BLaER1 treated with 17β-estradiol and CSF1 and Interleukin-3, amounts not matched to agents 10 nM and 100 nM (cell line): ENCODE measurements around the gene YDJC.
"Not testable (repeated sequence)": the region's sequence is repeated elsewhere in the genome, so short reads cannot be mapped to it uniquely, and the experiment has no call there.

ENCODE experiments used
- H3K27ac ChIP-seq, 11 experiments: shearing (Covaris generic); formaldehyde crosslinking; 2 replicates each; pipeline ENCODE4 v1.8.1; 2022
- H3K27me3 ChIP-seq, 11 experiments: shearing (Covaris generic); formaldehyde crosslinking; 2 replicates each; pipeline ENCODE4 v1.8.1; 2022
- H3K36me3 ChIP-seq, 11 experiments: shearing (Covaris generic); formaldehyde crosslinking; 2 replicates each; pipeline ENCODE4 v1.8.1; 2022
- H3K4me1 ChIP-seq, 10 experiments: shearing (Covaris generic); formaldehyde crosslinking; 2 replicates each; pipeline ENCODE4 v1.8.1; 2022
- H3K4me2 ChIP-seq, 11 experiments: shearing (Covaris generic); formaldehyde crosslinking; 2 replicates each; pipeline ENCODE4 v1.8.1; 2022
- H3K4me3 ChIP-seq, 10 experiments: shearing (Covaris generic); formaldehyde crosslinking; 2 replicates each; pipeline ENCODE4 v1.8.1; 2022
- H3K9ac ChIP-seq, 11 experiments: shearing (Covaris generic); formaldehyde crosslinking; 2 replicates each; pipeline ENCODE4 v1.8.1; 2022
- H3K9me3 ChIP-seq, 11 experiments: shearing (Covaris generic); formaldehyde crosslinking; replicated peaks in 1 of 11; 2 replicates each; pipeline ENCODE4 v1.8.1; 2022
- H4K20me1 ChIP-seq, 11 experiments: shearing (Covaris generic); formaldehyde crosslinking; 2 replicates each; pipeline ENCODE4 v1.8.1; 2022
- Cebpa-rat ChIP-seq, 11 experiments: shearing (Covaris generic); IDR thresholded peaks; 2 replicates each; pipeline ENCODE4 v1.8.1; 2022

Gene YDJC

GRCh38 chr22:21622919-21623647 lies 6.7 kb downstream of the YDJC start:
- Histone ChIP-seq H3K4me2 (peak overlapping the region in 4 of 11 experiments; percentile 37 to 82 (median 64); a peak in 5 of 22 replicates), H3K9ac (peak overlapping the region in 5 of 11 experiments; percentile 11 to 32 (median 26); a peak in 2 of 22 replicates), H3K36me3 (peaks cover 44 to 97% (median 82%) of the 10 kb centered on the region in 11 experiments), H3K4me1 (peaks cover 47 to 96% (median 85%) of the 10 kb centered on the region in 10 experiments), H3K27me3 (no peaks in the 10 kb centered on the region), H4K20me1 (peaks cover 96 to 100% (median 100%) of the 10 kb centered on the region in 11 experiments), H3K9me3 (no peaks in the 10 kb centered on the region), H3K27ac (peak overlapping the region in 5 of 11 experiments; percentile 8 to 47 (median 29); a peak in 6 of 22 replicates), H3K4me3 (no peak overlapping the region)
- no peak for TF ChIP-seq Cebpa-rat (IDR thresholded peaks at IDR 0.05)

GRCh38 chr22:21622011-21622918 lies 7.6 kb downstream of the YDJC start:
- H3K36me3 ChIP-seq = peaks cover 43 to 97% (median 80%) of the 10 kb centered on the region in 11 experiments
- H3K9ac ChIP-seq = peak overlapping the region in 5 of 11 experiments; percentile 2 to 56 (median 32); a peak in 5 of 22 replicates
- H3K27ac ChIP-seq = peak overlapping the region in 6 of 11 experiments; percentile 8 to 49 (median 36); a peak in 9 of 22 replicates
- peaks cover 47 to 92% (median 81%) of the 10 kb centered on the region in 10 experiments for H3K4me1 ChIP-seq
- TF ChIP-seq Cebpa-rat (IDR thresholded peaks at IDR 0.05) = no peak
- H3K4me2 ChIP-seq = peak overlapping the region in 6 of 11 experiments; percentile 33 to 82 (median 64); a peak in 11 of 22 replicates
- no peaks in the 10 kb centered on the region for H3K27me3 ChIP-seq
- no peaks in the 10 kb centered on the region for H3K9me3 ChIP-seq
- no peak overlapping the region for H3K4me3 ChIP-seq
- H4K20me1 ChIP-seq = peaks cover 97 to 100% (median 100%) of the 10 kb centered on the region in 11 experiments

- Histone ChIP-seq H4K20me1 (peaks cover 97 to 100% (median 100%) of the 10 kb centered on the region in 11 experiments), H3K36me3 (peaks cover 40 to 87% (median 75%) of the 10 kb centered on the region in 11 experiments)
Observed at GRCh38 chr22:21621025-21621424, 8.8 kb downstream of the YDJC start.

GRCh38 chr22:21617337-21617736 lies 12.5 kb downstream of the YDJC start:
- peaks cover 57 to 84% (median 74%) of the 10 kb centered on the region in 10 experiments for H3K4me1 ChIP-seq
- 0 out of 22 replicates have a peak overlapping the region, but pooled peaks of 2 of the 11 experiments have one; percentile 9 to 26 for H3K9ac ChIP-seq
- peaks cover 53 to 91% (median 80%) of the 10 kb centered on the region in 11 experiments for H3K36me3 ChIP-seq
- H4K20me1 ChIP-seq = peaks cover 96 to 100% (median 100%) of the 10 kb centered on the region in 11 experiments
- H3K27me3 ChIP-seq, H3K9me3 ChIP-seq, H3K4me3 ChIP-seq: not testable (repeated sequence)
- peak overlapping the region in 1 of 11 experiments; percentile 29; a peak in 2 of 22 replicates for H3K27ac ChIP-seq
- peak overlapping the region in 5 of 11 experiments; percentile 39 to 68 (median 56); a peak in 8 of 22 replicates for H3K4me2 ChIP-seq

More at GRCh38 chr22:21621025-21621424, 8.8 kb downstream of the YDJC start:
- peak overlapping the region in 6 of 11 experiments; percentile 3 to 51 (median 34); a peak in 9 of 22 replicates for H3K4me2 ChIP-seq
- H3K27me3 ChIP-seq = no peaks in the 10 kb centered on the region
- H3K4me1 ChIP-seq = peaks cover 49 to 92% (median 79%) of the 10 kb centered on the region in 10 experiments
- TF ChIP-seq Cebpa-rat (IDR thresholded peaks at IDR 0.05) = no peak
- H3K9ac ChIP-seq = peak overlapping the region in 2 of 11 experiments; percentile 0 to 40; a peak in 3 of 22 replicates
- 0 out of 22 replicates have a peak overlapping the region, but pooled peaks of 1 of the 11 experiments have one; percentile 18 for H3K27ac ChIP-seq
- no peak overlapping the region for H3K4me3 ChIP-seq
- H3K9me3 ChIP-seq = no peaks in the 10 kb centered on the region

GRCh38 chr22:21615731-21616130 lies 14.1 kb downstream of the YDJC start:
- H4K20me1 ChIP-seq = peaks cover 99 to 100% (median 100%) of the 10 kb centered on the region in 11 experiments
- no peaks in the 10 kb centered on the region for H3K9me3 ChIP-seq
- H3K27me3 ChIP-seq = no peaks in the 10 kb centered on the region
- H3K9ac ChIP-seq = 0 out of 22 replicates have a peak overlapping the region, but pooled peaks of 1 of the 11 experiments have one; percentile 4
- no peak for TF ChIP-seq Cebpa-rat (IDR thresholded peaks at IDR 0.05)
- H3K4me2 ChIP-seq = peak overlapping the region; percentile 28 to 68 (median 50); a peak in 21 of 22 replicates
- no peak overlapping the region for H3K4me3 ChIP-seq
- H3K4me1 ChIP-seq = peaks cover 57 to 70% (median 60%) of the 10 kb centered on the region in 10 experiments
- H3K36me3 ChIP-seq = peaks cover 69 to 95% (median 86%) of the 10 kb centered on the region in 11 experiments
- H3K27ac ChIP-seq = no peak overlapping the region

GRCh38 chr22:21613553-21614233 lies 16.1 kb downstream of the YDJC start:
- Histone ChIP-seq H3K27ac (no peak overlapping the region), H4K20me1 (peaks cover 99 to 100% (median 100%) of the 10 kb centered on the region in 11 experiments), H3K9me3 (no peaks in the 10 kb centered on the region), H3K27me3 (no peaks in the 10 kb centered on the region), H3K4me3 (no peak overlapping the region), H3K9ac (peak overlapping the region in 1 of 11 experiments; percentile 17; a peak in 1 of 22 replicates), H3K36me3 (peaks cover 71 to 95% (median 85%) of the 10 kb centered on the region in 11 experiments), H3K4me1 (peaks cover 37 to 57% (median 50%) of the 10 kb centered on the region in 10 experiments), H3K4me2 (peak overlapping the region in 7 of 11 experiments; percentile 0 to 32 (median 8); a peak in 7 of 22 replicates)
- no peak for TF ChIP-seq Cebpa-rat (IDR thresholded peaks at IDR 0.05)

- Histone ChIP-seq H3K9ac (no peak overlapping the region), H3K36me3 (peaks cover 70 to 95% (median 86%) of the 10 kb centered on the region in 11 experiments), H3K4me2 (0 out of 22 replicates have a peak overlapping the region, but pooled peaks of 1 of the 11 experiments have one; percentile 2), H3K4me1 (peaks cover 33 to 50% (median 46%) of the 10 kb centered on the region in 10 experiments), H3K4me3 (no peak overlapping the region), H3K9me3 (no peaks in the 10 kb centered on the region), H4K20me1 (peaks cover 99 to 100% (median 100%) of the 10 kb centered on the region in 11 experiments), H3K27ac (no peak overlapping the region), H3K27me3 (no peaks in the 10 kb centered on the region)
- no peak for TF ChIP-seq Cebpa-rat (IDR thresholded peaks at IDR 0.05)
Observed at GRCh38 chr22:21612858-21613257, 17.0 kb downstream of the YDJC start.
